Activated CD8-positive, alpha-beta memory T cell treated with anti-CD3 and anti-CD28 coated beads for 1 hour (primary cell): ENCODE data around the gene COL4A2.
A peak's percentile ranks its signal among the peaks of the same experiment; 100 is the strongest.

Experiments used
- DNase-seq, 2 donors: peaks; one replicate each; pipeline ENCODE4 v3.0.0-alpha.2; 2020; ENCODE audit warnings: low read depth in 1 of 2; ENCODE audit errors: extremely low read depth in 1 of 2

The COL4A2 gene

GRCh38 chr13:110396913-110397381 lies 89.9 kb downstream of the COL4A2 start:
- no peak for DNase-seq

DNA sequence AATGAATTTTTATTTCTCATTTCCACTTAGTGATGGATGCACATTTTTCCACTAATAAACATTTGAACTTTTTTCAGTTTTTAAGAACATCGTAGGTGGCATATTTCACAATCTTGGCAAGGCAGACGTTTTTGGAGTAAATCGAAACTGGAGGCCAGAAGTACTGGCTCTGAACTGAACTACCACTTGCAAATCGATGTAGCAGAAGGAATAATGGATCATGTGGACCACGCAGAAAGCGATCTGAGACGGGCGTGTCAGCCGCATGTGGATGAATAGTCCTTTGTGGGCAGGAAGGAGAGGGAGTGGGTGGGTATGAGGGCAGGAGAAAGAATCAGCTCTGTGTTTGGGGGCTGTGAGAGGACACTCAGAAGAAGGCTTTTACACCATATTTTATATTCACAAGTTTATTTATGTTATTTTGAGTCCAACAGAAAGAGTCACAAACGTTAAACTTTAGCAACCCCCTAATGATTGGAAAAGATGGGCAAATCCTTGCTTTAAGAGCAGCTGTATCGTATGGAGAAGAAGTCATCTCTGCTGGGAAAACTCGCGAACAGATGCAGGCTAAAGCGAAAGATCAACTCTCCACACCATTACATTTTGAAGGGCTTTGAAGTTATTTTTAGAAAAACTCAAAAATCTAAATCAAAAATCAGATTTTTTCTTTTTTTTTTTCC lies 90.5 kb downstream of the COL4A2 start:
- no peak for DNase-seq

GRCh38 chr13:110398564-110399507 lies 91.8 kb downstream of the COL4A2 start:
- DNase-seq = no peak

- DNase-seq = no peak
Measured at GRCh38 chr13:110399801-110400200, 92.7 kb downstream of the COL4A2 start.

- DNase-seq = no peak
Measured at GRCh38 chr13:110400786-110401533, 93.9 kb downstream of the COL4A2 start.

GRCh38 chr13:110402299-110403069 lies 95.4 kb downstream of the COL4A2 start:
- DNase-seq = no peak

DNA sequence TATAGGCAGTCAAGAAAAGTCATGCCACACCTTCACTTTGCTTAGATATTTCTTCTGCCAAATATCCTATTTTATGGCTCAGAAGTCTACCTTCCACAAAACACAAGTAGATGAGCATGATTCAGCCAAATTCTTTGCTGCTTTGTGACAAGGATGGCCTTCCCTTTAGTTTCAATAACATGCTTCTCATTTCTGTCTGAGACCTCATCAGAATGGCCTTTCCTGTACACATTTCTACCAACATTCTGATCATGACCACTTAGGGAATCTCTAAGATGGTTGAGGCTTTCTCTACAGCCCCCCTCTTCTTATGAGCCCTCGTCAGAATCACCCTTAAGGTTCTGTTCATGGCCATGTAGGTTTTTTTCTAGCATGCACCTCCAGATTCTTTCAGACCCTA lies 96.2 kb downstream of the COL4A2 start:
- no peak for DNase-seq

- DNase-seq = no peak
Measured at GRCh38 chr13:110403721-110404120, 96.6 kb downstream of the COL4A2 start.

- no peak for DNase-seq
Measured at GRCh38 chr13:110404321-110404720, 97.2 kb downstream of the COL4A2 start.

DNA sequence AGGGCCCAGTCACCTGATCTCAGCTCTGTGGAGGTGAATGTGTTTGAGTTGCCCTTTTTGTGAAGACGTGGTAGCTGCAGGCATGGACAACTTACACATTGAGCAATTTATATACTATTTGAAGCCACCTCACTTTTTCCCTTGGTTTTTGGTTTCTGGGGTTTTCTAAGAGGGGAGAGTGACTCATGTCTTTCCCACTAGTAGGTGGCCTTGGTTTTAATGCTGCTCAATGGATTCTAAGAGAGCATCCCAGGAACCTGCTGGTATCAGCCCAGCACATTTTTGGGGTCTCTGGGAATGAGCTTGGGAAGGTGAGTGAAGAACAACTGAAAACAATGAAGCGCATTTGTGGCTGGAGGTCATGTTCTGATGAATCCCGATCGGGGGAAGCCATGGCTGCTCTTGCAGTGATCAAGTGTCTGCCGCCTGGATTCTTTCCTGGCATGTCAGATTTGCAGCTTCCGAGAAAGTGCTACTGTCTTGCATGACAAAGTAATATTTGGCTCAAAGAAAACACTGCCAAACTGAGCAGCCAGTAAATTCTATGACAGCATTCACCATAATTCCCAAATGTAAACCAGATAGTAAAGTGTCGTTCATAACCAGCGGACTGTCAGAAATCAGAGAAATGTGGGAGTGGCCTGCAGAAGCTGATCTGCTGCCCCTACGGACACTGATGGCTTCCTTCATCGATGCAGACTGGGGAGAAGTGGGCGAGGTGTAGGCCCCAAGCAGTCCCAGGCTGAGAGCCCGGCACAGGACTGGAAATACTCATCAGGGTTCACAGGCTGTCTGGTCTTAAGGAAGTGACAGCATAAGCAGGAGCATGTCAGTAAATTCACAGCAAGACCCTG lies 98.7 kb downstream of the COL4A2 start:
- no peak for DNase-seq

GRCh38 chr13:110407021-110407420 lies 99.9 kb downstream of the COL4A2 start:
- no peak for DNase-seq

DNA sequence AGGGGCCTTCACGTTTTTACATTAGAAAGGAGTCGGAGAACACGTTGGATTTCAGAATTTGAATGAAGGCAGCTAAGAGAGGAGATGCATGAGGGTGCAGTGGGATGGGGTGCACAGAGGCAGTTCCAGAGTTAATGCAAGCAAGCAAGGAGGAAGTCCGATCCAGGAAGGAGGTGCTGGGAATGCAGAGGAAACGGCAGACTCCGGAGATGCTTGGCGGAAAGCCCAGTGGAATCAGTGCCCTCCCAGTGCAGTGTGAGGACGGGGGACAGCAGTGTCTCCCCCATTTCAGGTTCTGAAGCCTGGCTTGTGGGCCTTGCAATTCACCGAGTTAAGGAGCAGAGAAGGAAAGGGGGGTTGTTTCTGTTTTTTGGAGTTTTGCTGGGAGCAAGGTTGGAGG lies 100.4 kb downstream of the COL4A2 start:
- DNase-seq = no peak

DNA sequence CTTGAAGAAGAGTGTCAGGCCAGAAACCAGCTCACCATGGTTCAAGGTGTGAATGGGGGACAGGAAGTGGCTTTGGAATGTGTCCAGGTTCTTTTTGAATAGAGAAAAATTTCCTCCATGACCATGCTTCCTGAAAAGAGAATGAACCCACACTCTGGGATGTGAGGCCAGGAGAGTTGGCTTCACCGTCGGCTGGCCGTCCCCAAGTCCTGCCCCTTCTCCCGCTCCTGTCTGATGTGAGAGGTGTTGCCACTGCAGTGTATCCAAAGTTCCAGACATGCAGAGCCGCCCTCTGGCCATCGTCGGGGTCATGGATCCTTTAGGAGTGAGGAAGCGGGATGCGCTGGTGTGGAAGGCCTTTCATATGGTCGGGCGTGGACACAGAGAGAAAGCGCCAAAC lies 101.2 kb downstream of the COL4A2 start:
- DNase-seq = no peak

- no peak for DNase-seq
Measured at GRCh38 chr13:110409581-110409992, 102.5 kb downstream of the COL4A2 start.

DNA sequence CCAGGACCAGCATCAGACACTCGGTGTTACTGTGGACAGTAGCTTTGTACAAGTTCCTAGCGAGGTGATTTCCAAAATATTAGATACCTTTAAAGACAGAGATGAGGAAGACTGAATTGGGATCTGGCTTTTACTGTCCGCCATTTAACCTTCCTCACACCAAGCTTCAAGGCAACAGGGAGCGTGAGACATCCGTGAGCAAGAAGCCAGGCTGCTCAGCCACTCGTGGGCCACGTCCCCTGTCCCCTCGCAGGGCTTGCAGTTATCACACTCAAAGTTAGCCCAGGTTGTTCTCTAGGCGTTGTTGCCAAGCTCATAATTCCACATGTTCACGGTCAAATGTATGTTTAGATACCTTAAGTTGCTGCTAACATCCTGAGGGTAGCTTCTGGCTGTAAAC lies 102.9 kb downstream of the COL4A2 start:
- no peak for DNase-seq

DNA sequence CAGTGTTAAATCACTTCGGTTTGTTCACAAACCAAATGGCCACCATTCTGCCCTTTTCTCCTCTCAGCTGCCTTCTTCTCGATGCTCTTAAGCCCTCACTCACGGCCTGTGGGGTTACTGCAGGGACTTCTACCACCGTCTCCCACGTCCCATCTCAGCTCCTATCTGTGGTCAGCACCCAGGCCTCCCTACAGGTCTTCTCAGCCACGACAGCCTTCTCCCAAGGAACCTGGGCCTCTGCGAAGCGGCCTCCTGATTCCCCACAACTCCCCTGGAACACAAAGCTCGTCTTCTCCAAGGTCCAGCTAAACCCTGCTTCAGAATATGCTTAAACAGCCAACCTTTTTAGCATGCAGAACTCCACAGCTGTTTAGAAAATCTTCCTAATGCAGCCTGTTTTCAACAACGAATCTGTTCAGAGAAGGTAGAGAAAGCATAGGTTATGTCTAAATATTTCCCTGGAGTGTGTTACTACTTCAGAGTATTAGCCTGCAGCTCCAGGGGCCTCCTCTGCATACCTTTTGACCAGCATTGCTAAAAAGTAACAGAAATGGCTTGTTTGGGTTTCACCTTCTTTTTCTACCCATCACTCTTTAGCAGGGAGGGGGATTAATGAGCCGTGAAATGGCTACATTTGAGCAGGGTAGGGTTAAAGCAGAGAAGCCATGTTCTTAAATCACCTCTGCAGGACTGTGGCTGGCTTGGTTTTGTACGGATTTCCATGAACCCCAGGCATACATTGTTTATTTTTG lies 104.0 kb downstream of the COL4A2 start:
- DNase-seq = no peak

- no peak for DNase-seq
Measured at GRCh38 chr13:110411688-110412059, 104.6 kb downstream of the COL4A2 start.

- peak in 1 of 2 donors; percentile 19 for DNase-seq
Measured at GRCh38 chr13:110412132-110412914, 105.2 kb downstream of the COL4A2 start.
